Common myeloid progenitor, CD34-positive (primary cell): ENCODE measurements around the gene RNF123.

ENCODE experiments used
- CTCF ChIA-PET: fragments of 350-600 bp; sonication (Branson Sonifier 250); formaldehyde crosslinking; loops from one replicate; lab custom pipeline; 2021; ENCODE audit warnings: antibody characterized with exemption; lab: Charles Lee
- POLR2A ChIA-PET: fragments of 350-600 bp; sonication (Branson Sonifier 250); formaldehyde crosslinking; loops from one replicate; lab custom pipeline; 2021; ENCODE audit warnings: antibody characterized with exemption; lab: Charles Lee
- DNase-seq, 3 donors: peaks; one replicate each; pipeline versions ENCODE4 v3.0.0 to v3.0.0-alpha.2; 2013
- H3K27ac ChIP-seq, 2 experiments: 1 replicate in 1 of 2; 2 replicates in 1 of 2; pipeline ENCODE4 v1.7.0; 2013; ENCODE audit warnings: inconsistent platforms in 2 of 2, low read length in 2 of 2, mild to moderate bottlenecking in 2 of 2, low read depth in 1 of 2, moderate library complexity in 1 of 2; ENCODE audit not compliant: severe bottlenecking in 2 of 2, insufficient read depth in 1 of 2, poor library complexity in 1 of 2
- H3K27me3 ChIP-seq, 5 experiments: replicated peaks in 2 of 5; 1 replicate in 3 of 5; 2 replicates in 2 of 5; pipeline versions ENCODE4 v1.6.1 to v1.7.0; 2013; ENCODE audit warnings: low read length in 4 of 5, mild to moderate bottlenecking in 2 of 5, moderate library complexity in 2 of 5, inconsistent platforms in 1 of 5; ENCODE audit not compliant: insufficient read depth in 5 of 5, control insufficient read depth in 4 of 5
- H3K36me3 ChIP-seq, 4 experiments: 1 replicate in 2 of 4; 2 replicates in 2 of 4; pipeline versions ENCODE4 v1.6.1 to v1.7.0; 2013; ENCODE audit warnings: low read length in 3 of 4, control low read depth in 1 of 4, mild to moderate bottlenecking in 1 of 4; ENCODE audit not compliant: control insufficient read depth in 4 of 4, insufficient read depth in 4 of 4
- H3K4me1 ChIP-seq, 4 experiments: 1 replicate in 3 of 4; 2 replicates in 1 of 4; pipeline versions ENCODE4 v1.6.1 to v1.7.1; 2013; ENCODE audit warnings: low read length in 3 of 4, mild to moderate bottlenecking in 3 of 4, control low read depth in 1 of 4, inconsistent platforms in 1 of 4, moderate library complexity in 1 of 4; ENCODE audit not compliant: control insufficient read depth in 4 of 4, insufficient read depth in 4 of 4; ENCODE audit errors: control extremely low read depth in 1 of 4
- H3K4me3 ChIP-seq, 7 experiments: 1 replicate in 4 of 7; 2 replicates in 3 of 7; pipeline versions ENCODE4 v1.5.1 to v1.7.0; 2013; ENCODE audit warnings: mild to moderate bottlenecking in 7 of 7, low read length in 6 of 7, moderate library complexity in 6 of 7, inconsistent platforms in 2 of 7, low read depth in 2 of 7, control low read depth in 1 of 7; ENCODE audit not compliant: insufficient read depth in 4 of 7, control insufficient read depth in 1 of 7; ENCODE audit errors: extremely low read depth in 1 of 7
- H3K9me3 ChIP-seq, 5 experiments: 1 replicate in 4 of 5; 2 replicates in 1 of 5; pipeline versions ENCODE4 v1.6.1 to v1.7.1; 2013; ENCODE audit warnings: low read length in 4 of 5, mild to moderate bottlenecking in 2 of 5, inconsistent platforms in 1 of 5, low read depth in 1 of 5, moderate library complexity in 1 of 5; ENCODE audit not compliant: control insufficient read depth in 4 of 5, insufficient read depth in 2 of 5; ENCODE audit errors: control extremely low read depth in 1 of 5
- WGBS: methylation state at CpG from one replicate; pipeline ENCODE4 v1.1.5; 2013; ENCODE audit not compliant: insufficient coverage; 5-methylcytosine and 5-hydroxymethylcytosine counted together

Gene RNF123

DNA sequence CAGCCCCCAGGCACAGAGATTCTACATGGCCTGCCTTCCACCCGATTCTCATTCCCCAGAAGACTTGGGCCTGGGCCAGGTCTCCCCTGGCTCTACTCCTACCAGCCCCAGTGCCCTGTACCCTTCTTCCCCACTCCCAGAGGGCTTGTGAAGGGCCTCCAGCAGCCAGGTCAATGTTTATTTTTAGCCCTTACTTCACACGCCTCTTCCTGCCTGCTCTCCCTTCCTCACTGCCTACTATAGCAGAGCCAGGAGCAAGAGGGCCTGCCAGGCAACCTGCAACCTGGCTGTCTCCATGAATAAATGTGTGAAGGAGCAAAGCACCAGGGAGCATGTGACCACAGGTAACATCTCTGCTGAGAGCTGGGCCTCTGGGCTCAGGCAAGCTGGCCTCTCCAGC lies 41.6 kb upstream of the RNF123 start:
- Histone ChIP-seq H3K36me3 (no peaks in the 10 kb centered on the region), H3K27ac (no peak overlapping the region), H3K9me3 (no peaks in the 10 kb centered on the region), H3K4me3 (peak overlapping the region in 1 of 7 experiments; percentile 10), H3K4me1 (peaks cover 0 to 17% (median 9%) of the 10 kb centered on the region in 4 experiments), H3K27me3 (no peaks in the 10 kb centered on the region)
- ChIA-PET CTCF (interaction anchor here (1.5 kb wide), 1 partner anchor 24 kb away, joined by 3 read pairs; no protein-coding TSS in a partner anchor), POLR2A (no interaction called here)
- WGBS: 45% methylated on average over 2 of the region's 2 CpGs
- DNase-seq: no peak

DNA sequence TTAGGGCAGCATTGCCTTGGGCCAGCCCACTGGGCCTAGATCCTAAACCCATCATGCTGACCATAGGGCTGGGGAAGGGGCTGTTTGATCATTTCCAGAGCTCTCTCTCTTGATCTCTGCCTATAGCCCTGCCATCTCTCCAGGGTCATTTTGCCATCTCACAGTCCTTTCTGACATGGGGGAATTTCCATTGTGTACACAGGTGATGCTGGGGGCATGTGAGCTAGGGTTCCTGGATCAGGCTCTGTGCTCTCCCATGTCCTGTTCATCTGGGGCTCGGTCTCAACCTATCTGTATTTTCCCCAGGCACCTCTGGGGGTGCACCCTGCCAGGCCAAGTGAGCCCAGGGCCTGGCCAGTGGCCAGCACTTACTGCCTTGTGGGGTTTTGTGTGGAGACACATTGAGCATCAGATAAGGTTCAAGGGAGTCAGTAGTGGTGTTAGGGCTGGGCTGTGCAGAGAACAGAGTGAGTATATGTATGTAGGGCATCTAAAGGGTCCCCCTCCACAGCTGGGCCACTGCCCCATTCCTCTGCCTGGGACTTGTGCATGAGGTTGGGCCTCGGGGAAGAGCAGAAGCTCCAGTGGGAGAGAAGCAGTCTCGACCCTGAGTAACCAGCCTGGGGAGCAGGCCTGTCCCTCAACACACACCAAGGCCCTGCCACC lies 40.9 kb upstream of the RNF123 start:
- Histone ChIP-seq H3K27me3 (no peaks in the 10 kb centered on the region), H3K4me3 (no peak overlapping the region), H3K36me3 (no peaks in the 10 kb centered on the region), H3K27ac (no peak overlapping the region), H3K4me1 (peaks cover 0 to 17% (median 9%) of the 10 kb centered on the region in 4 experiments), H3K9me3 (no peaks in the 10 kb centered on the region)
- ChIA-PET CTCF (interaction anchor here (1.5 kb wide), 1 partner anchor 23 kb away, joined by 3 read pairs; no protein-coding TSS in a partner anchor), POLR2A (interaction anchor here (0.6 kb wide), 1 partner anchor 23 kb away, joined by 3 read pairs; no protein-coding TSS in a partner anchor)
- WGBS: 79% methylated on average over 2 of the region's 3 CpGs
- peak in 2 of 3 donors; percentile 13 to 14 for DNase-seq

DNA sequence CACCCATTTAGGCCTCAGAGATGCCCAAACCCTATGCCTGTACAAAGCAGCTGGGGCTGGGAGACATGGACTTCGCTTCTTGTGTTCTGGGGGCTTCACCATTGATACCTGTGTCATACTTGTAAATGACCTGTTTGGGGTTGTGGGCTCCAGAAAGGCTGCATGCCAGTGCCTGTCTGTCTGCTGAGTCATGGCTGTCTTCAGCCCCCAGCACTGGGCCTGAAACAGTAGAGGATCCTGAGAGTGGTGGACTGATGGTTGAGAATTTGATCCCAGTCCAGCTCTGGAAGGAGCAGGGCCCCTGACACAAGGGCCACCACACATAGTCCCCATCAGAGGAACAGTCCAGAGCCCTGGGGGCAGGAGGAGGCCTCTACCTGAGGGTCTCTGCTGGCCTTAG lies 39.8 kb upstream of the RNF123 start:
- ChIA-PET CTCF (no interaction called here), POLR2A (no interaction called here)
- peak in 2 of 3 donors; percentile 24 to 31 for DNase-seq
- Histone ChIP-seq H3K36me3 (no peaks in the 10 kb centered on the region), H3K27ac (no peak overlapping the region), H3K9me3 (no peaks in the 10 kb centered on the region), H3K4me3 (no peak overlapping the region), H3K4me1 (peaks cover 0 to 17% (median 9%) of the 10 kb centered on the region in 4 experiments), H3K27me3 (no peaks in the 10 kb centered on the region)
- WGBS: 89% methylated on average over 1 of the region's 1 CpG

DNA sequence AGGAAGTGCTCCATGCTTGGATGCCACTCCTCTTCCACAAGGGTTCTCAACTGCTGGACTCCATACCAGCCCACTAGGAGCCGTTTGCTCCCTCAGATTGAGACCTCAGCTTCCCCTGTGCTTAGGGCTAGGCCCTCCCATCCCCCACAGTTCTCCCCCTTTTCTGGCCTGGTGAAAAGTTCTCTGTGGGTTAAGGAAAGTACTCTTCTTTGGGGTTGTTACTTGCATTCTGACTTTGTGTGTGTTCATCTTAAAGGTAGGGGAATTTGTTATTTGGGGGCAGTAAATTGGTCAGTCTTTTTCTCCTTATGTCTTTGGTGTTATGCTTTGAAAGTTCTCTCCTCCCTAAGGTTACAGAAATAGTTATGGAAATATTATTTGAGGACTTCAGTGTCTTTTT lies 39.2 kb upstream of the RNF123 start:
- Histone ChIP-seq H3K9me3 (no peaks in the 10 kb centered on the region), H3K27ac (no peak overlapping the region), H3K36me3 (no peaks in the 10 kb centered on the region), H3K27me3 (no peaks in the 10 kb centered on the region), H3K4me1 (peaks cover 0 to 17% (median 10%) of the 10 kb centered on the region in 4 experiments), H3K4me3 (no peak overlapping the region)
- no peak for DNase-seq
- no CpG with 5 or more reads among the region's 1 CpG for WGBS
- POLR2A ChIA-PET: no interaction called here
- CTCF ChIA-PET: no interaction called here

DNA sequence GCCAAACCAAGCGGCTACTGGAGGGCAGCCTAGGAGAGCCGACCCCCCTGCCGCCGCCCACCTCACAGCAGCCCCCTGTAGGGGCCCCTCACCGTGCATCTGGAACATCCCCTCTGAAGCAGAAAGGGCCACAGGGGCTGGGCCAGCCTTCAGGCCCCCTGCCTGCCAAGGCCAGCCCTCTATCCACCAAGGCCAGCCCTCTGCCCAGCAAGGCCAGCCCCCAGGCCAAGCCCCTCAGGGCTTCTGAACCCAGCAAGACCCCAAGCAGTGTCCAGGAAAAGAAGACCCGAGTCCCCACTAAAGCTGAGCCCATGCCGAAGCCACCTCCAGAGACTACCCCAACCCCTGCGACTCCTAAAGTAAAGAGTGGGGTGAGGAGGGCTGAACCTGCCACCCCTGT lies 38.7 kb upstream of the RNF123 start:
- ChIA-PET POLR2A (no interaction called here), CTCF (no interaction called here)
- no peaks in the 10 kb centered on the region for H3K9me3 ChIP-seq
- H3K27ac ChIP-seq: no peak overlapping the region
- H3K4me1 ChIP-seq: peaks cover 0 to 17% (median 10%) of the 10 kb centered on the region in 4 experiments
- H3K4me3 ChIP-seq: no peak overlapping the region
- H3K36me3 ChIP-seq: no peaks in the 10 kb centered on the region
- H3K27me3 ChIP-seq: no peaks in the 10 kb centered on the region
- no peak for DNase-seq
- WGBS: 100% methylated on average over 7 of the region's 8 CpGs

DNA sequence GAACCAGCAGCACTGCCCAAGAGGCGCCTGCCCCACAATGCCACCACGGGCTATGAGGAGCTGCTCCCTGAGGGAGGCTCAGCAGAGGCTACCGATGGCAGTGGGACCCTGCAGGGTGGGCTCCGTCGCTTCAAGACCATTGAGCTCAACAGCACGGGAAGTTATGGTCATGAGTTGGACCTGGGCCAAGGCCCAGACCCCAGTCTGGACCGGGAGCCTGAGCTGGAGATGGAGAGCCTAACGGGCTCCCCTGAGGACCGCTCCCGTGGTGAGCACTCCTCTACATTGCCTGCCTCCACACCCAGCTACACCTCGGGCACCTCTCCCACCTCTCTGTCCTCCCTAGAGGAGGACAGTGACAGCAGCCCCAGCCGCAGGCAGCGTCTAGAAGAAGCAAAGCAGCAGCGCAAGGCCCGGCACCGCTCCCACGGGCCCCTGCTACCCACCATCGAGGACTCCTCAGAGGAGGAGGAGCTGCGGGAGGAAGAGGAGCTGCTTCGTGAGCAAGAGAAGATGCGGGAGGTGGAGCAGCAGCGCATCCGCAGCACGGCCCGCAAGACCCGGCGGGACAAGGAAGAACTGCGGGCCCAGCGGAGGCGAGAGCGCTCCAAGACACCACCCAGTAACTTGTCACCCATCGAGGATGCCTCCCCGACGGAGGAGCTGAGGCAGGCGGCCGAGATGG lies 37.0 kb upstream of the RNF123 start:
- Histone ChIP-seq H3K27me3 (no peaks in the 10 kb centered on the region), H3K4me3 (no peak overlapping the region), H3K36me3 (no peaks in the 10 kb centered on the region), H3K27ac (no peak overlapping the region), H3K9me3 (no peaks in the 10 kb centered on the region), H3K4me1 (peaks cover 0 to 29% (median 20%) of the 10 kb centered on the region in 4 experiments)
- POLR2A ChIA-PET: no interaction called here
- CTCF ChIA-PET: interaction anchor here (1.4 kb wide), 1 partner anchor 21 kb away, joined by 3 read pairs; no protein-coding TSS in a partner anchor
- 96% methylated on average over 32 of the region's 36 CpGs for WGBS
- no peak for DNase-seq

DNA sequence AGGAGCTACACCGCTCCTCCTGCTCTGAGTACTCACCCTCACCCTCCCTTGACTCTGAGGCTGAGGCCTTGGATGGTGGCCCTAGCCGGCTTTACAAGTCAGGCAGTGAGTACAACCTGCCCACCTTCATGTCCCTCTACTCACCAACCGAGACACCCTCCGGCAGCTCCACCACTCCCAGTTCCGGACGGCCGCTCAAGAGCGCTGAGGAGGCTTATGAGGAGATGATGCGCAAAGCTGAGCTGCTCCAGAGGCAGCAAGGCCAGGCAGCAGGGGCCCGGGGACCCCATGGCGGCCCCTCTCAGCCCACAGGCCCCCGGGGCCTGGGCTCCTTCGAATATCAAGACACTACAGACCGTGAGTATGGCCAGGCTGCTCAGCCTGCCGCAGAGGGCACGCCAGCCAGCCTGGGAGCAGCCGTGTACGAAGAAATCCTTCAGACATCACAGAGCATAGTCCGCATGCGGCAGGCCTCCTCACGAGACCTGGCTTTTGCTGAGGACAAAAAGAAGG lies 36.4 kb upstream of the RNF123 start:
- ChIA-PET CTCF (interaction anchor here (1.4 kb wide), 2 partner anchors 20 to 86 kb away, joined by 3 read pairs; no protein-coding TSS in a partner anchor), POLR2A (no interaction called here)
- Histone ChIP-seq H3K27ac (no peak overlapping the region), H3K27me3 (no peaks in the 10 kb centered on the region), H3K4me1 (peaks cover 0 to 23% (median 15%) of the 10 kb centered on the region in 4 experiments), H3K4me3 (no peak overlapping the region), H3K36me3 (no peaks in the 10 kb centered on the region), H3K9me3 (no peaks in the 10 kb centered on the region)
- DNase-seq: no peak
- 96% methylated on average over 20 of the region's 21 CpGs for WGBS
